HepG2 (cell line): ENCODE results near the gene S100P. TPM values are rescaled to one million over a fixed set of nuclear protein-coding genes. Genes with fewer than 3 reads are reported as not detected.

ENCODE experiments used
- ATAD3A ChIP-seq: sonication (generic); formaldehyde crosslinking; IDR thresholded peaks from 2 replicates; pipeline ENCODE4 v1.4.0; 2020; ENCODE audit warnings: missing genetic modification reagents
- CHD2 ChIP-seq: IDR thresholded peaks from 2 replicates; pipeline ENCODE4 v1.6.1; 2011; ENCODE audit warnings: low read depth, low read length, improper control_type of control experiment
- DPF2 ChIP-seq: sonication (generic); formaldehyde crosslinking; IDR thresholded peaks from 2 replicates; pipeline ENCODE4 v1.4.0; 2020; ENCODE audit warnings: mild to moderate bottlenecking, low read depth, missing genetic modification reagents, borderline replicate concordance
- HDAC6 ChIP-seq: fragments of 200-600 bp; sonication (generic); IDR thresholded peaks from 2 replicates; pipeline ENCODE4 v1.7.0; 2017; ENCODE audit warnings: mild to moderate bottlenecking, antibody characterized with exemption, low read length, low read depth
- HHEX ChIP-seq: IDR thresholded peaks from 2 replicates; pipeline ENCODE4 v1.6.1; 2016; ENCODE audit warnings: control low read depth
- HNF4G ChIP-seq, 2 experiments: sonication (generic) in 1 of 2; formaldehyde crosslinking in 1 of 2; IDR thresholded peaks; 2 replicates each; pipeline versions ENCODE4 v1.4.0 to v1.6.1; 2011 to 2020; ENCODE audit warnings: borderline replicate concordance in 2 of 2, low read depth in 2 of 2, mild to moderate bottlenecking in 2 of 2, low read length in 1 of 2, missing genetic modification reagents in 1 of 2, moderate library complexity in 1 of 2
- IKZF1 ChIP-seq: fragments of 450-650 bp; IDR thresholded peaks from 2 replicates; pipeline ENCODE4 v1.7.1; 2016
- KLF16 ChIP-seq, 2 experiments: sonication (generic) in 1 of 2; formaldehyde crosslinking in 1 of 2; IDR thresholded peaks; 2 replicates each; pipeline versions ENCODE4 v1.6.1 to v1.8.0; 2016 to 2023; ENCODE audit warnings: missing genetic modification reagents in 2 of 2, missing compliant biosample characterization in 1 of 2
- PTBP1 ChIP-seq: fragments of 200-400 bp; formaldehyde crosslinking; IDR thresholded peaks from 2 replicates; pipeline ENCODE4 v1.6.1; 2018; ENCODE audit warnings: low read length, low read depth; ENCODE audit not compliant: poor library complexity, severe bottlenecking
- RBAK ChIP-seq: sonication (generic); formaldehyde crosslinking; IDR thresholded peaks from 2 replicates; pipeline ENCODE4 v1.5.1; 2020; ENCODE audit warnings: mild to moderate bottlenecking, missing genetic modification reagents
- RBFOX2 ChIP-seq: fragments of 200-400 bp; formaldehyde crosslinking; IDR thresholded peaks from 2 replicates; pipeline ENCODE4 v1.6.1; 2017; ENCODE audit warnings: low read depth, mild to moderate bottlenecking, low read length
- RBM22 ChIP-seq: fragments of 200-400 bp; formaldehyde crosslinking; optimal IDR thresholded peaks from 2 replicates; pipeline ENCODE3; 2017; ENCODE audit warnings: mild to moderate bottlenecking, low read length, moderate library complexity
- REL ChIP-seq: sonication (generic); formaldehyde crosslinking; conservative IDR thresholded peaks from 2 replicates; pipeline ENCODE4 v1.8.0; 2022; ENCODE audit warnings: mild to moderate bottlenecking, missing genetic modification reagents, moderate library complexity
- REPIN1 ChIP-seq: sonication (generic); formaldehyde crosslinking; IDR thresholded peaks from 2 replicates; pipeline ENCODE4 v1.8.0; 2022; ENCODE audit warnings: missing genetic modification reagents, low read depth, mild to moderate bottlenecking, borderline replicate concordance
- SMAD3 ChIP-seq: sonication (generic); formaldehyde crosslinking; IDR thresholded peaks from 2 replicates; pipeline ENCODE4 v1.4.0; 2020; ENCODE audit warnings: missing genetic modification reagents
- TP53 ChIP-seq: sonication (generic); formaldehyde crosslinking; conservative IDR thresholded peaks from 2 replicates; pipeline ENCODE4 v1.4.0; 2020; ENCODE audit warnings: missing genetic modification reagents
- ZBTB1 ChIP-seq: sonication (generic); formaldehyde crosslinking; IDR thresholded peaks from 2 replicates; pipeline ENCODE4 v1.4.0; 2020; ENCODE audit warnings: missing genetic modification reagents, borderline replicate concordance
- ZFP36L1 ChIP-seq: sonication (generic); formaldehyde crosslinking; IDR thresholded peaks from 2 replicates; pipeline ENCODE4 v1.8.0; 2022; ENCODE audit warnings: mild to moderate bottlenecking, missing genetic modification reagents, moderate library complexity
- ZFP37 ChIP-seq: sonication (generic); formaldehyde crosslinking; IDR thresholded peaks from 2 replicates; pipeline ENCODE4 v1.4.0; 2020; ENCODE audit warnings: missing genetic modification reagents, borderline replicate concordance
- ZNF180 ChIP-seq: sonication (generic); formaldehyde crosslinking; IDR thresholded peaks from 2 replicates; pipeline ENCODE4 v1.4.0; 2020; ENCODE audit warnings: low read depth, missing genetic modification reagents, borderline replicate concordance
- ZNF264 ChIP-seq: sonication (generic); formaldehyde crosslinking; IDR thresholded peaks from 2 replicates; pipeline ENCODE4 v1.4.0; 2020; ENCODE audit warnings: missing genetic modification reagents
- ZNF547 ChIP-seq: sonication (generic); formaldehyde crosslinking; IDR thresholded peaks from 2 replicates; pipeline ENCODE4 v1.5.1; 2020; ENCODE audit warnings: mild to moderate bottlenecking, missing genetic modification reagents
- ZNF556 ChIP-seq: sonication (generic); formaldehyde crosslinking; IDR thresholded peaks from 2 replicates; pipeline ENCODE4 v1.4.0; 2020; ENCODE audit warnings: mild to moderate bottlenecking, missing genetic modification reagents, borderline replicate concordance
- ZNF788 ChIP-seq: sonication (generic); formaldehyde crosslinking; IDR thresholded peaks from 2 replicates; pipeline ENCODE4 v1.5.0; 2020; ENCODE audit warnings: mild to moderate bottlenecking, missing genetic modification reagents, borderline replicate concordance
- polyA plus RNA-seq, 8 experiments: library from polyadenylated mRNA; depleted of rRNA in 3 of 8; stranded (reverse) in 7 of 8; unstranded in 1 of 8; fragments of >200 nt; fragmentation: Illumina TruSeq in 4 of 8; extraction: Trizol in 4 of 8; gene quantifications; 2 replicates each; pipeline versions ENCODE4 v1.2.1 to v1.2.3, GENCODE V29; 2011 to 2016; ENCODE audit warnings: low read depth in 4 of 8, missing spikeins in 1 of 8, mixed read lengths in 1 of 8; ENCODE audit not compliant: insufficient read depth in 1 of 8
- total RNA-seq, 5 experiments: library from RNA; depleted of rRNA; stranded (reverse); fragments of >200 nt; fragmentation: Illumina TruSeq; extraction: Trizol; gene quantifications; 2 replicates each; pipeline ENCODE4 v1.2.3, GENCODE V29; 2016; ENCODE audit warnings: low read depth in 1 of 5
- TF ChIP-seq, protein P1 (sequence below): sonication (generic); formaldehyde crosslinking; IDR thresholded peaks from 2 replicates; pipeline ENCODE4 v1.5.1; 2020; ENCODE audit warnings: mild to moderate bottlenecking, missing genetic modification reagents, borderline replicate concordance
- TF ChIP-seq, protein P2 (sequence below): sonication (generic); formaldehyde crosslinking; IDR thresholded peaks from 2 replicates; pipeline ENCODE4 v1.4.0; 2020; ENCODE audit warnings: missing genetic modification reagents, mild to moderate bottlenecking, borderline replicate concordance

The S100P gene
- total and polyA plus RNA-seq, 2 of the 13 experiments (the other 11 are each of a cell fraction or from before 2014, with no cell fraction given) = 278 to 1,649 TPM

DNA sequence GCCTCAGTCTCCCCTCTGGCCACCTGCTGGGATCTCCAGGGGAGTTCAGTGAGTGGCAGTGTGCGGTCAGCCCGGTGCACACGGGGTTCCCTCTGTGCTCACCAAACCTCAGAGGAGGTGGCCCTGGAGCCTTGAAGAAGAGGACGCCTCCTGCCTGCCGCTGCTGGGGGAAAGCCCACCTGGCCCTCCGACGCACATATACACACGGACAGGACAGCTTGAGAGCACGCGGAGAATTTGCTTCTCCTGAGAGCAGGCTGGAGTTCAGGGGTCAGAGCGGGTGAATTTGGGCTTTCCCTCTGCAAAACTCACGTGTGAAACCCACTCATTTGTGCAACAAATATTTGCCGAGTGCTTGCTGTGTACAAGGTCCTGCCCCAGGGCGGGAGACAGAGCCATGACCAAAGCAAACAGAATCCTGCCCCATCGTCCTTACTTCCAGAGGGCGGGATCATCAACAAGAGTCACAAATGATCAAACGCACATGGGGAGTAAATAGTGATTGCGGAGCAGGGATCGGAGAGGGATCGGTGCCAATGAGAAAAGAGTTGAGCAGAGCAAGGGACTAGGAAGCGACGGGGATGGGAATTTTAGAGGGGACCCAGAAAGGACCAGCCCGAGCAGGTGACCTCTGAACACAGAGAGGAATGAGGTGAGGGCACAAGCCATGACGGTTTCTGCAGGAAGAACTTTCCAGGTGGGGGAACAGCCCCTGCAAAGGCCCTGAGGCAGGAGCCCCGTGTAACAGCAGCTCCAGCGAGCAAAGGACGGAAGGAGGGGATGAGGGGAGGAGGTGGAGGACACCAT is 39.9 kb downstream of the S100P start (continued):
- no peak for TF ChIP-seq ZBTB1 (CRISPR knock-in tag)
- no peak for TF ChIP-seq RBFOX2
- TF ChIP-seq RBM22 = no peak
- TF ChIP-seq SMAD3 (CRISPR knock-in tag) = peak; percentile 47; the same call in 1 of the 2 replicates
- TF ChIP-seq TP53 (CRISPR knock-in tag) = no peak
- TF ChIP-seq KLF16 (CRISPR knock-in tag; IDR thresholded peaks at IDR 0.05) = peak in 1 of 2 experiments; percentile 74; a peak in 1 of 4 replicates
- TF ChIP-seq, protein P1, sequence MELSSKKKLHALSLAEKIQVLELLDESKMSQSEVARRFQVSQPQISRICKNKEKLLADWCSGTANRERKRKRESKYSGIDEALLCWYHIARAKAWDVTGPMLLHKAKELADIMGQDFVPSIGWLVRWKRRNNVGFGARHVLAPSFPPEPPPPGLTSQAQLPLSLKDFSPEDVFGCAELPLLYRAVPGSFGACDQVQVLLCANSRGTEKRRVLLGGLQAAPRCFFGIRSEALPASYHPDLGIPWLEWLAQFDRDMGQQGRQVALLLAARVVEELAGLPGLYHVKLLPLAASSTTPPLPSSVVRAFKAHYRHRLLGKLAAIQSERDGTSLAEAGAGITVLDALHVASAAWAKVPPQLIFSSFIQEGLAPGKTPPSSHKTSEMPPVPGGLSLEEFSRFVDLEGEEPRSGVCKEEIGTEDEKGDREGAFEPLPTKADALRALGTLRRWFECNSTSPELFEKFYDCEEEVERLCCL (CRISPR knock-in tag) = no peak
- TF ChIP-seq ZFP36L1 (CRISPR knock-in tag) = peak; percentile 50; the same call in 1 of the 2 replicates
- TF ChIP-seq PTBP1 = no peak
- no peak for TF ChIP-seq IKZF1
- TF ChIP-seq DPF2 (CRISPR knock-in tag) = peak; percentile 89
- TF ChIP-seq ATAD3A (CRISPR knock-in tag) = no peak
- TF ChIP-seq HNF4G (IDR thresholded peaks at IDR 0.05; ENCODE audit: borderline replicate concordance, low read depth, low read length) = 0 out of 2 replicates have a peak, but pooled peaks have one; percentile 18
- TF ChIP-seq HNF4G (CRISPR knock-in tag; IDR thresholded peaks at IDR 0.05; ENCODE audit: borderline replicate concordance, low read depth) = peak; percentile 31; the same call in 1 of the 2 replicates
- no peak for TF ChIP-seq RBAK (CRISPR knock-in tag)
- no peak for TF ChIP-seq REL (CRISPR knock-in tag)
- no peak for TF ChIP-seq HDAC6
- 0 out of 2 replicates have a peak, but pooled peaks have one; percentile 46 for TF ChIP-seq ZFP37 (CRISPR knock-in tag)
- TF ChIP-seq, protein P2, sequence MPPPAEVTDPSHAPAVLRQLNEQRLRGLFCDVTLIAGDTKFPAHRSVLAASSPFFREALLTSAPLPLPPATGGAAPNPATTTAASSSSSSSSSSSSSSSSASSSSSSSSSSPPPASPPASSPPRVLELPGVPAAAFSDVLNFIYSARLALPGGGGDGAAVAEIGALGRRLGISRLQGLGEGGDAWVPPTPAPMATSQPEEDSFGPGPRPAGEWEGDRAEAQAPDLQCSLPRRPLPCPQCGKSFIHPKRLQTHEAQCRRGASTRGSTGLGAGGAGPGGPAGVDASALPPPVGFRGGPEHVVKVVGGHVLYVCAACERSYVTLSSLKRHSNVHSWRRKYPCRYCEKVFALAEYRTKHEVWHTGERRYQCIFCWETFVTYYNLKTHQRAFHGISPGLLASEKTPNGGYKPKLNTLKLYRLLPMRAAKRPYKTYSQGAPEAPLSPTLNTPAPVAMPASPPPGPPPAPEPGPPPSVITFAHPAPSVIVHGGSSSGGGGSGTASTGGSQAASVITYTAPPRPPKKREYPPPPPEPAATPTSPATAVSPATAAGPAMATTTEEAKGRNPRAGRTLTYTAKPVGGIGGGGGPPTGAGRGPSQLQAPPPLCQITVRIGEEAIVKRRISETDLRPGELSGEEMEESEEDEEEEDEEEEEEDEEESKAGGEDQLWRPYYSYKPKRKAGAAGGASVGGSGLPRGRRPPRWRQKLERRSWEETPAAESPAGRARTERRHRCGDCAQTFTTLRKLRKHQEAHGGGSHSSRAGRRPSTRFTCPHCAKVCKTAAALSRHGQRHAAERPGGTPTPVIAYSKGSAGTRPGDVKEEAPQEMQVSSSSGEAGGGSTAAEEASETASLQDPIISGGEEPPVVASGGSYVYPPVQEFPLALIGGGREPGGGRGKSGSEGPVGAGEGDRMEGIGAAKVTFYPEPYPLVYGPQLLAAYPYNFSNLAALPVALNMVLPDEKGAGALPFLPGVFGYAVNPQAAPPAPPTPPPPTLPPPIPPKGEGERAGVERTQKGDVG (CRISPR knock-in tag) = no peak; the same call in 1 of the 2 replicates
- no peak; the same call in 1 of the 2 replicates for TF ChIP-seq ZNF264
- TF ChIP-seq CHD2 = no peak
- TF ChIP-seq ZNF788 (CRISPR knock-in tag) = peak; percentile 57; the same call in 1 of the 2 replicates
- no peak; the same call in 1 of the 2 replicates for TF ChIP-seq ZNF556 (CRISPR knock-in tag)
- TF ChIP-seq HHEX (CRISPR knock-in tag) = peak; percentile 53; the same call in 1 of the 2 replicates
- TF ChIP-seq ZNF547 (CRISPR knock-in tag) = peak; percentile 80
- peak; percentile 87 for TF ChIP-seq REPIN1 (CRISPR knock-in tag)
- TF ChIP-seq ZNF180 (CRISPR knock-in tag) = 0 out of 2 replicates have a peak, but pooled peaks have one; percentile 10
